SU-DHL-6 (cell line): ENCODE data around the gene POR.

Experiments
- H2AFZ ChIP-seq: fragments of 200-600 bp; sonication (generic); 2 replicates; pipeline ENCODE4 v1.6.1; 2014; ENCODE audit warnings: low read depth, mild to moderate bottlenecking, moderate library complexity, mixed read lengths, antibody characterized with exemption, low read length; ENCODE audit not compliant: severe bottlenecking
- H3F3A ChIP-seq: fragments of 200-600 bp; shearing (Covaris generic); 2 replicates; pipeline ENCODE4 v1.6.0; 2016; ENCODE audit warnings: antibody characterized with exemption, mild to moderate bottlenecking; ENCODE audit not compliant: insufficient read depth
- H3K27ac ChIP-seq: fragments of 200-600 bp; sonication (generic); 2 replicates; pipeline ENCODE4 v1.5.1; 2016; ENCODE audit warnings: low read depth, mild to moderate bottlenecking, low read length, moderate library complexity, mixed read lengths
- H3K27me3 ChIP-seq: fragments of 200-600 bp; sonication (generic), shearing (Covaris generic); 2 replicates; pipeline ENCODE4 v1.6.0; 2014; ENCODE audit warnings: mild to moderate bottlenecking, low read length
- H3K36me3 ChIP-seq: fragments of 200-600 bp; sonication (generic); 2 replicates; pipeline ENCODE4 v1.6.1; 2014; ENCODE audit warnings: mild to moderate bottlenecking, low read length, mixed read lengths
- H3K4me2 ChIP-seq: fragments of 300-600, 200-600 bp; shearing (Covaris generic), sonication (generic); 2 replicates; pipeline ENCODE4 v1.6.0; 2014; ENCODE audit warnings: low read length, low read depth, mild to moderate bottlenecking; ENCODE audit not compliant: poor library complexity, severe bottlenecking
- H3K4me3 ChIP-seq: fragments of 200-600 bp; sonication (generic); 2 replicates; pipeline ENCODE4 v1.5.1; 2014; ENCODE audit warnings: antibody characterized with exemption, low read length, mild to moderate bottlenecking, mixed read lengths; ENCODE audit not compliant: insufficient read depth, poor library complexity, severe bottlenecking
- H3K79me2 ChIP-seq: fragments of 200-600 bp; sonication (generic); 2 replicates; pipeline ENCODE4 v1.6.1; 2014; ENCODE audit warnings: mild to moderate bottlenecking, low read length, moderate library complexity; ENCODE audit not compliant: insufficient read depth
- H3K9ac ChIP-seq: fragments of 200-600 bp; sonication (generic); 2 replicates; pipeline ENCODE4 v1.7.0; 2014; ENCODE audit warnings: mild to moderate bottlenecking, low read length
- H3K9me2 ChIP-seq: fragments of 200-600 bp; sonication (generic); replicated peaks from 2 replicates; pipeline ENCODE4 v1.6.1; 2014; ENCODE audit warnings: low read length; ENCODE audit not compliant: insufficient read depth
- H3K9me3 ChIP-seq: fragments of 200-600 bp; sonication (generic); 2 replicates; pipeline ENCODE4 v1.6.1; 2014; ENCODE audit warnings: low read length, mixed read lengths; ENCODE audit not compliant: insufficient read depth
- H4K20me1 ChIP-seq: fragments of 200-600 bp; sonication (generic); 2 replicates; pipeline ENCODE4 v1.6.1; 2014; ENCODE audit warnings: low read depth, mild to moderate bottlenecking, antibody characterized with exemption, low read length, moderate library complexity, mixed read lengths
- EZH2phosphoT487 ChIP-seq: fragments of 200-600 bp; sonication (generic), shearing (Covaris generic); conservative IDR thresholded peaks from 2 replicates; pipeline ENCODE4 v1.6.1; 2018; ENCODE audit warnings: mild to moderate bottlenecking, antibody characterized with exemption, low read length, moderate library complexity, mixed read lengths
- TF ChIP-seq, protein P1 (sequence below): fragments of 200-600 bp; sonication (generic); IDR thresholded peaks from one replicate; pipeline ENCODE4 v1.5.1; 2017; ENCODE audit warnings: antibody characterized with exemption, mild to moderate bottlenecking, low read length, moderate library complexity; ENCODE audit not compliant: insufficient read depth, poor library complexity, severe bottlenecking

Gene POR

DNA sequence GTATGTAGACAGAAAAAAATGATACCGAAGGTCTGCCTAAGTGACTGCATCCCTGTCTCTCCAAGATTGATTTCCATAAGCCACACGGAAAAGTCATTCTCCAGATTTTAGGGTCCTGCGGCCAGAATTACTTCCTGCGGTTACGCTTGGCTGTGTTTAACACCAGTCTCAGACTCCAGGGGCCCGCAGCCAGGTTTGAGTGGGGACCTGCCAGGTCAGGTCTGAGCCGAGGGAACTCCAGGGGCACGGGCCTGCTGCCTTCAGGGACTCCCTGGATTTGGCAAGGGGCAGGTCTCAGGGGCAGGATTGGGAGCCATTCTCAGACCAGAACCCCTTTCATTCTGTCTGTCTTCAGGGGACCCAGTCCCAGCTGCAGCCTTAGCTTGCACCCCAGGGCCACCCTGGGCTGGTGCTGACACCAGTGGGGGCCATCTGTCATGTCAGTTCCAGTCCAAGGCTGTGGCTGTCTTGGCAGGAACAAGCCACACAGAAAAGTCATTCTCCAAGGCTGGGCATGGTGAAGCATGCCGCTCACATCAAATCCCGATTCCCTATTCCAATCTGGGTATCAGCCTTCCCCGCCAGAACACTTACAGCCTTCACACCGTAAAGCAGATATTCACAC is 40.5 kb downstream of the POR start:
- Histone ChIP-seq H3K4me2 (no peak overlapping the region), H4K20me1 (no peaks in the 10 kb centered on the region), H3K27ac (no peak overlapping the region), H3K36me3 (no peaks in the 10 kb centered on the region), H3K4me3 (no peak overlapping the region), H3K27me3 (no peaks in the 10 kb centered on the region), H2AFZ (no peak overlapping the region), H3K9ac (no peak overlapping the region), H3K9me3 (no peaks in the 10 kb centered on the region), H3K79me2 (no peaks in the 10 kb centered on the region), H3K9me2 (no peaks in the 10 kb centered on the region), H3F3A (no peaks in the 10 kb centered on the region)
- TF ChIP-seq EZH2phosphoT487 = no peak
- TF ChIP-seq, protein P1, sequence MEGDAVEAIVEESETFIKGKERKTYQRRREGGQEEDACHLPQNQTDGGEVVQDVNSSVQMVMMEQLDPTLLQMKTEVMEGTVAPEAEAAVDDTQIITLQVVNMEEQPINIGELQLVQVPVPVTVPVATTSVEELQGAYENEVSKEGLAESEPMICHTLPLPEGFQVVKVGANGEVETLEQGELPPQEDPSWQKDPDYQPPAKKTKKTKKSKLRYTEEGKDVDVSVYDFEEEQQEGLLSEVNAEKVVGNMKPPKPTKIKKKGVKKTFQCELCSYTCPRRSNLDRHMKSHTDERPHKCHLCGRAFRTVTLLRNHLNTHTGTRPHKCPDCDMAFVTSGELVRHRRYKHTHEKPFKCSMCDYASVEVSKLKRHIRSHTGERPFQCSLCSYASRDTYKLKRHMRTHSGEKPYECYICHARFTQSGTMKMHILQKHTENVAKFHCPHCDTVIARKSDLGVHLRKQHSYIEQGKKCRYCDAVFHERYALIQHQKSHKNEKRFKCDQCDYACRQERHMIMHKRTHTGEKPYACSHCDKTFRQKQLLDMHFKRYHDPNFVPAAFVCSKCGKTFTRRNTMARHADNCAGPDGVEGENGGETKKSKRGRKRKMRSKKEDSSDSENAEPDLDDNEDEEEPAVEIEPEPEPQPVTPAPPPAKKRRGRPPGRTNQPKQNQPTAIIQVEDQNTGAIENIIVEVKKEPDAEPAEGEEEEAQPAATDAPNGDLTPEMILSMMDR = no peak

- no peak overlapping the region for H3K4me2 ChIP-seq
- no peaks in the 10 kb centered on the region for H3K36me3 ChIP-seq
- H4K20me1 ChIP-seq = no peaks in the 10 kb centered on the region
- H3K4me3 ChIP-seq = no peak overlapping the region
- H3K9me3 ChIP-seq = no peaks in the 10 kb centered on the region
- no peak overlapping the region for H3K27ac ChIP-seq
- TF ChIP-seq EZH2phosphoT487 = no peak
- TF ChIP-seq, protein P1 = no peak
- H3K9ac ChIP-seq = no peak overlapping the region
- no peaks in the 10 kb centered on the region for H3F3A ChIP-seq
- no peaks in the 10 kb centered on the region for H3K27me3 ChIP-seq
- H2AFZ ChIP-seq = no peak overlapping the region
- no peaks in the 10 kb centered on the region for H3K9me2 ChIP-seq
- no peaks in the 10 kb centered on the region for H3K79me2 ChIP-seq
Observed at GRCh38 chr7:75957021-75957736, 42.2 kb downstream of the POR start.

DNA sequence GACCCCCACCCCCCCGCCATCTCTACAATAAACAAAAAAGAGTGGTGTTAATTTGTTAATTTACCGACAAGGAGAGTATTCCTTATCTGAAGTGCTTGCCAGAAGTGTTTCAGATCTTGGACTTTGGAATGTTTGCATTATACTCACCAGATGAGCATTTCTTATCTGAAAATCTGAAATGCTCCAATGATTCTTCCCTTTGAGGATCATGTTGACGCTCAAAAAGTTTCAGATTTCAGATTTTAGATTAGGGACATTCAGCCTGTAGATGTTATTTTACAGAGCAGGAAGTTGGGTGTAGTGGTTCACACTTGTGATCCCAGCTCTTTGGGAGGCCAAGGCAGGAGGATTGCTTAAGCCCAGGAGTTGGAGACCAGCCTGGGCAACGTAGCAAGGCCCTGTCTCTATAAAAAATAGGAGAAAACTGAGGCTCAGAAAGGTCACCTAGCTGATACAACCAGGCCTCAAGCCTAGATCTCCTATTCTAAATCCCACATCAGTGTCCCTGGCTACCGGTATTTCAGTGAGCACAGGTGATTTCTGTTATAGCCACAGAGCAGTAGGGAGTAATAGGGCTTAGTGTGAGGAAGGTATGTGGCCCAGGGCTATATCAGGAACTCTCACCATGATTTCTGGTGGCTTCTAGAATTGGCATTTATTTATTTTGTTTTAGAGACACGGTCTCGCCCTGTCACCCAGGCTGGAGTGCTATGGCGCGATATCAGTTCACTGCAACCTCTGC is 44.0 kb downstream of the POR start:
- no peak overlapping the region for H2AFZ ChIP-seq
- H3K27ac ChIP-seq = no peak overlapping the region
- no peak overlapping the region for H3K4me2 ChIP-seq

More for the DNA sequence above, 44.0 kb downstream of the POR start:
- TF ChIP-seq, protein P1 = no peak
- TF ChIP-seq EZH2phosphoT487 = no peak
- Histone ChIP-seq H3K9ac (no peak overlapping the region), H3K27me3 (no peaks in the 10 kb centered on the region), H3F3A (no peaks in the 10 kb centered on the region), H3K4me3 (no peak overlapping the region), H4K20me1 (no peaks in the 10 kb centered on the region), H3K79me2 (no peaks in the 10 kb centered on the region), H3K9me3 (no peaks in the 10 kb centered on the region), H3K9me2 (no peaks in the 10 kb centered on the region), H3K36me3 (no peaks in the 10 kb centered on the region)
